CD4-positive, alpha-beta T cell (primary cell): ENCODE measurements around the gene RPP21. TPM values are rescaled to one million over a fixed set of nuclear protein-coding genes. Genes with fewer than 3 reads are reported as not detected.
A peak's percentile ranks its signal among the peaks of the same experiment; 100 is the strongest.

ENCODE experiments used
- ATAC-seq: fragments of 200-7000 bp; cut with Tn5 transposase; one replicate; pipeline ENCODE4 v1.10.0; 2022; ENCODE audit warnings: mild to moderate bottlenecking; ENCODE audit not compliant: poor library complexity
- CTCF ChIA-PET: fragments of 350-600 bp; sonication (Branson Sonifier 250); formaldehyde crosslinking; loops from one replicate; lab custom pipeline; 2021; ENCODE audit warnings: antibody characterized with exemption, inconsistent platforms; lab: Charles Lee
- POLR2A ChIA-PET: fragments of 350-600 bp; sonication (Branson Sonifier 250); formaldehyde crosslinking; loops from one replicate; lab custom pipeline; 2021; ENCODE audit warnings: antibody characterized with exemption, inconsistent platforms; lab: Charles Lee
- DNase-seq, 14 experiments: peaks; one replicate each; pipeline ENCODE4 v3.0.0-alpha.2; 2013 to 2020; ENCODE audit warnings: mixed read lengths in 2 of 14
- H3K27ac ChIP-seq, 2 donors: one replicate each; pipeline versions ENCODE4 v1.5.1 to v1.7.0; 2013; ENCODE audit warnings: low read length in 2 of 2, low read depth in 1 of 2, mild to moderate bottlenecking in 1 of 2
- H3K27me3 ChIP-seq, 2 experiments: 1 replicate in 1 of 2; 2 replicates in 1 of 2; pipeline versions ENCODE4 v1.6.1 to v1.7.0; 2013; ENCODE audit warnings: low read length in 2 of 2, control low read depth in 1 of 2, mild to moderate bottlenecking in 1 of 2, moderate library complexity in 1 of 2; ENCODE audit not compliant: insufficient read depth in 2 of 2, control insufficient read depth in 1 of 2
- H3K36me3 ChIP-seq: one replicate; pipeline ENCODE4 v1.6.1; 2013; ENCODE audit warnings: low read length, control low read depth; ENCODE audit not compliant: insufficient read depth
- H3K4me1 ChIP-seq: one replicate; pipeline ENCODE4 v1.6.1; 2013; ENCODE audit warnings: low read length, control low read depth; ENCODE audit not compliant: insufficient read depth
- H3K4me3 ChIP-seq: one replicate; pipeline ENCODE4 v1.5.1; 2013; ENCODE audit warnings: mild to moderate bottlenecking, low read length, moderate library complexity
- H3K9me3 ChIP-seq, 2 experiments: 1 replicate in 1 of 2; 2 replicates in 1 of 2; pipeline versions ENCODE4 v1.6.1 to v1.7.0; 2013; ENCODE audit warnings: low read length in 2 of 2, mild to moderate bottlenecking in 2 of 2, control low read depth in 1 of 2, moderate library complexity in 1 of 2; ENCODE audit not compliant: control insufficient read depth in 1 of 2, insufficient read depth in 1 of 2
- H3K27ac Mint-ChIP-seq: one replicate; pipeline ENCODE4 v1.8.0; 2020; ENCODE audit warnings: mixed read lengths
- H3K27me3 Mint-ChIP-seq: one replicate; pipeline ENCODE4 v1.8.0; 2021; ENCODE audit warnings: mixed read lengths
- H3K36me3 Mint-ChIP-seq: one replicate; pipeline ENCODE4 v1.8.0; 2021; ENCODE audit warnings: low read depth, mixed read lengths
- H3K4me1 Mint-ChIP-seq: one replicate; pipeline ENCODE4 v1.8.0; 2021; ENCODE audit warnings: low read depth, mixed read lengths
- H3K4me3 Mint-ChIP-seq: one replicate; pipeline ENCODE4 v1.8.0; 2020; ENCODE audit warnings: mild to moderate bottlenecking, mixed read lengths
- H3K9me3 Mint-ChIP-seq: one replicate; pipeline ENCODE4 v1.8.0; 2020; ENCODE audit warnings: mixed read lengths
- CTCF ChIP-seq: fragments of 200-600 bp; IDR thresholded peaks from one replicate; pipeline ENCODE4 v1.8.0; 2022; ENCODE audit warnings: antibody characterized with exemption, mild to moderate bottlenecking
- intact Hi-C, 2 experiments: fragments of 100-400 bp; cut with DNase I in 1 of 2; cut with micrococcal nuclease in 1 of 2; formaldehyde crosslinking; loops; one replicate each; pipeline versions ENCODE4 v1.15.1 to v1.9.0; 2023 to 2025; cut with DNase I, micrococcal nuclease
- total RNA-seq, 174 experiments: library from RNA in 2 of 174; stranded (reverse) in 2 of 174; gene quantifications; one replicate each; pipeline ENCODE4 v1.2.3 and lab custom pipeline; 2021 to 2026

RPP21 gene
- total RNA-seq, 2 experiments from 2014 or later, result 42.8 to 51.9 TPM

GRCh38 chr6:30312676-30313321, 32.2 kb upstream of the RPP21 start:
- Mint-ChIP-seq H3K27me3 (no peaks in the 10 kb centered on the region), H3K36me3 (peaks cover 85% of the 10 kb centered on the region), H3K27ac (no peak overlapping the region), H3K4me3 (no peak overlapping the region), H3K9me3 (no peaks in the 10 kb centered on the region), H3K4me1 (peaks cover 76% of the 10 kb centered on the region)
- CTCF ChIA-PET, result no interaction called here
- Histone ChIP-seq H3K4me3 (no peak overlapping the region), H3K9me3 (no peaks in the 10 kb centered on the region), H3K36me3 (peaks cover 58% of the 10 kb centered on the region), H3K27me3 (no peaks in the 10 kb centered on the region), H3K27ac (no peak overlapping the region), H3K4me1 (peaks cover 4% of the 10 kb centered on the region)
- intact Hi-C loops, result no loop called here
- ATAC-seq, result no peak
- TF ChIP-seq CTCF, result no peak
- no peak for DNase-seq
- POLR2A ChIA-PET, result no interaction called here

- Mint-ChIP-seq H3K27me3 (no peaks in the 10 kb centered on the region), H3K4me1 (peaks cover 80% of the 10 kb centered on the region), H3K9me3 (no peaks in the 10 kb centered on the region), H3K36me3 (peaks cover 86% of the 10 kb centered on the region), H3K4me3 (no peak overlapping the region), H3K27ac (no peak overlapping the region)
- ChIA-PET CTCF (no interaction called here), POLR2A (interaction anchor here (1.0 kb wide), 1 partner anchor 11 kb away, joined by 5 read pairs; no protein-coding TSS in a partner anchor)
- no peak for ATAC-seq
- Histone ChIP-seq H3K4me3 (no peak overlapping the region), H3K4me1 (peaks cover 12% of the 10 kb centered on the region), H3K9me3 (no peaks in the 10 kb centered on the region), H3K36me3 (peaks cover 53% of the 10 kb centered on the region), H3K27me3 (no peaks in the 10 kb centered on the region), H3K27ac (no peak overlapping the region)
- intact Hi-C loops, result loop anchor here in 1 of 2 experiments (5.0 kb wide), 1 partner anchor 37 kb away; no protein-coding TSS in a partner anchor
- no peak for DNase-seq
- TF ChIP-seq CTCF, result no peak
Measured at GRCh38 chr6:30315156-30315555, 29.8 kb upstream of the RPP21 start.

GRCh38 chr6:30317913-30318589, 26.9 kb upstream of the RPP21 start:
- no peak overlapping the region for H3K27ac ChIP-seq
- no peak for TF ChIP-seq CTCF
- peak; percentile 59 for ATAC-seq
- Mint-ChIP-seq H3K36me3 (peaks cover 66% of the 10 kb centered on the region), H3K9me3 (no peaks in the 10 kb centered on the region), H3K4me3 (peak overlapping the region; percentile 63), H3K4me1 (peaks cover 87% of the 10 kb centered on the region), H3K27me3 (no peaks in the 10 kb centered on the region), H3K27ac (peak overlapping the region; percentile 78)
- CTCF ChIA-PET, result interaction anchor here (2.0 kb wide), 1 partner anchor 8 kb away, joined by 7 read pairs; the partner anchor contains the start of gene TRIM39
- no peaks in the 10 kb centered on the region for H3K27me3 ChIP-seq
- intact Hi-C loops, result loop anchor here in 1 of 2 experiments (5.0 kb wide), 1 partner anchor 34 kb away; no protein-coding TSS in a partner anchor
- peak in 3 of 14 experiments; percentile 8 to 19 (median 15) for DNase-seq
- H3K4me1 ChIP-seq, result peaks cover 31% of the 10 kb centered on the region
- no peaks in the 10 kb centered on the region for H3K9me3 ChIP-seq
- no peak overlapping the region for H3K4me3 ChIP-seq
- H3K36me3 ChIP-seq, result peaks cover 38% of the 10 kb centered on the region
- POLR2A ChIA-PET, result interaction anchor here (1.7 to 2.9 kb wide), 2 partner anchors 8 to 104 kb away, joined by 7 to 16 read pairs; partner anchors contain the start of genes TRIM26 and TRIM39
